H1 (cell line): ENCODE measurements around the gene STK36. TPM values are rescaled to one million over a fixed set of nuclear protein-coding genes. Genes with fewer than 3 reads are reported as not detected.

Source experiments
- CBX8 ChIP-seq: fragments of 300-800, 300-1000 bp; sonication (generic); IDR thresholded peaks from 2 replicates; pipeline ENCODE4 v1.7.1; 2016; ENCODE audit warnings: low read depth, low read length, borderline replicate concordance
- EZH2 ChIP-seq: fragments of 200-600 bp; sonication (generic); IDR thresholded peaks from 2 replicates; pipeline ENCODE4 v1.7.1; 2012; ENCODE audit warnings: low read depth, mild to moderate bottlenecking, moderate library complexity, low read length, inconsistent platforms; ENCODE audit not compliant: severe bottlenecking
- NRF1 ChIP-seq: IDR thresholded peaks from 2 replicates; pipeline ENCODE4 v1.6.1; 2011; ENCODE audit warnings: mild to moderate bottlenecking, low read depth, low read length, improper control_type of control experiment
- PHF8 ChIP-seq: fragments of 200-600 bp; sonication (generic); conservative IDR thresholded peaks from 2 replicates; pipeline ENCODE4 v1.7.1; 2012; ENCODE audit warnings: low read depth, mild to moderate bottlenecking, inconsistent platforms, low read length, moderate library complexity
- RXRA ChIP-seq: IDR thresholded peaks from 2 replicates; pipeline ENCODE4 v1.6.1; 2011; ENCODE audit warnings: low read depth, mild to moderate bottlenecking, low read length, moderate library complexity; ENCODE audit not compliant: insufficient read depth
- SP4 ChIP-seq: IDR thresholded peaks from 2 replicates; pipeline ENCODE4 v1.6.1; 2012; ENCODE audit warnings: low read length, inconsistent platforms
- YY1 ChIP-seq: IDR thresholded peaks from 2 replicates; pipeline ENCODE4 v1.6.1; 2011; ENCODE audit warnings: low read depth, mild to moderate bottlenecking, low read length
- ZNF274 ChIP-seq: IDR thresholded peaks from 2 replicates; pipeline ENCODE4 v1.7.0; 2012; ENCODE audit warnings: low read length, borderline replicate concordance; ENCODE audit errors: extremely low read depth
- polyA plus RNA-seq, 7 experiments: library from polyadenylated mRNA; depleted of rRNA in 3 of 7; stranded (reverse) in 5 of 7; unstranded in 2 of 7; fragments of >200 nt in 5 of 7; fragments of 200-250 nt in 2 of 7; gene quantifications; 1 replicate in 5 of 7; 2 replicates in 1 of 7; 4 replicates in 1 of 7; pipeline versions ENCODE4 v1.2.1 to v1.2.3, GENCODE V29; 2011 to 2013; ENCODE audit warnings: missing spikeins in 2 of 7, mixed read lengths in 2 of 7
- total RNA-seq: library from RNA; stranded (reverse); fragmentation: NEBNext Ultra II Directional; extraction: Animal tissue kit (Norgen Biotek cat#: 25700); gene quantifications from 2 replicates; pipeline ENCODE4 v1.2.1, GENCODE V29; 2021
- TF ChIP-seq, protein P1 (sequence below): fragments of 300-600 bp; sonication (generic); IDR thresholded peaks from 2 replicates; pipeline ENCODE4 v1.7.1; 2012; ENCODE audit warnings: low read length, moderate library complexity, mild to moderate bottlenecking, inconsistent platforms; ENCODE audit not compliant: insufficient replicate concordance
- TF ChIP-seq, protein P2 (sequence below): IDR thresholded peaks from 2 replicates; pipeline ENCODE4 v1.6.1; 2012; ENCODE audit warnings: inconsistent platforms

STK36 gene
- total and polyA plus RNA-seq, 2 of the 8 experiments (the other 6 are each of a cell fraction or from before 2014, with no cell fraction given), result 41.4 to 57.6 TPM

DNA sequence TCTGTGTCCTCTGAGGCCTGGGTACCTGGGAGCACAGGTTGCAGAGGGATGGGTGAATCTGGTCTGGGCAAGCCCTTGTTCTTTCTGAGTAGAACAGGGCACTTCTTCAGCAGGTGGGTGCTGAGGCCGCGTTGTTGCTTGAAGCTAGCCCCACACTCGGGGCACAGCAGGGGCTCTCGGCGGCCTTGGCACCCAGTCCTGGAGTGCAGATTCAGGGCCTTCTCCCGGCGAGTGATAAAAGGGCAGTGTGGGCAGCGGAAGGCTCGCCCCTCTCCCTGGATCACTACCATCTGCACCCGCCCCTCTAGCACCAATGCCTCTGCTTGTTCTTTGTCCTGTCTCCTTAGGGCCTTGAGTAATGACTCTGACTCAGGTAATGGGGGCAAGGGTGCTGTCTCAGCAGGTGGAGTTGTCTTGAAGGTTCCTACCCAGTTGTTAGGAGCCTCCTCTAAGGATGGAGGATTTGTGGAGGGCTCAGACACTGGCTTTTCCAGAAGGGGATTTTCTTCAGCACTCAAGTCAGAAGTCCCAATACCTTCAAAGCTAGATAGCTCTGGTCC, 28.1 kb upstream of the STK36 start (continued):
- TF ChIP-seq CBX8 (no peak), NRF1 (no peak), RXRA (no peak), PHF8 (no peak), EZH2 (no peak), ZNF274 (no peak), SP4 (no peak), YY1 (no peak)
- TF ChIP-seq, protein P1, sequence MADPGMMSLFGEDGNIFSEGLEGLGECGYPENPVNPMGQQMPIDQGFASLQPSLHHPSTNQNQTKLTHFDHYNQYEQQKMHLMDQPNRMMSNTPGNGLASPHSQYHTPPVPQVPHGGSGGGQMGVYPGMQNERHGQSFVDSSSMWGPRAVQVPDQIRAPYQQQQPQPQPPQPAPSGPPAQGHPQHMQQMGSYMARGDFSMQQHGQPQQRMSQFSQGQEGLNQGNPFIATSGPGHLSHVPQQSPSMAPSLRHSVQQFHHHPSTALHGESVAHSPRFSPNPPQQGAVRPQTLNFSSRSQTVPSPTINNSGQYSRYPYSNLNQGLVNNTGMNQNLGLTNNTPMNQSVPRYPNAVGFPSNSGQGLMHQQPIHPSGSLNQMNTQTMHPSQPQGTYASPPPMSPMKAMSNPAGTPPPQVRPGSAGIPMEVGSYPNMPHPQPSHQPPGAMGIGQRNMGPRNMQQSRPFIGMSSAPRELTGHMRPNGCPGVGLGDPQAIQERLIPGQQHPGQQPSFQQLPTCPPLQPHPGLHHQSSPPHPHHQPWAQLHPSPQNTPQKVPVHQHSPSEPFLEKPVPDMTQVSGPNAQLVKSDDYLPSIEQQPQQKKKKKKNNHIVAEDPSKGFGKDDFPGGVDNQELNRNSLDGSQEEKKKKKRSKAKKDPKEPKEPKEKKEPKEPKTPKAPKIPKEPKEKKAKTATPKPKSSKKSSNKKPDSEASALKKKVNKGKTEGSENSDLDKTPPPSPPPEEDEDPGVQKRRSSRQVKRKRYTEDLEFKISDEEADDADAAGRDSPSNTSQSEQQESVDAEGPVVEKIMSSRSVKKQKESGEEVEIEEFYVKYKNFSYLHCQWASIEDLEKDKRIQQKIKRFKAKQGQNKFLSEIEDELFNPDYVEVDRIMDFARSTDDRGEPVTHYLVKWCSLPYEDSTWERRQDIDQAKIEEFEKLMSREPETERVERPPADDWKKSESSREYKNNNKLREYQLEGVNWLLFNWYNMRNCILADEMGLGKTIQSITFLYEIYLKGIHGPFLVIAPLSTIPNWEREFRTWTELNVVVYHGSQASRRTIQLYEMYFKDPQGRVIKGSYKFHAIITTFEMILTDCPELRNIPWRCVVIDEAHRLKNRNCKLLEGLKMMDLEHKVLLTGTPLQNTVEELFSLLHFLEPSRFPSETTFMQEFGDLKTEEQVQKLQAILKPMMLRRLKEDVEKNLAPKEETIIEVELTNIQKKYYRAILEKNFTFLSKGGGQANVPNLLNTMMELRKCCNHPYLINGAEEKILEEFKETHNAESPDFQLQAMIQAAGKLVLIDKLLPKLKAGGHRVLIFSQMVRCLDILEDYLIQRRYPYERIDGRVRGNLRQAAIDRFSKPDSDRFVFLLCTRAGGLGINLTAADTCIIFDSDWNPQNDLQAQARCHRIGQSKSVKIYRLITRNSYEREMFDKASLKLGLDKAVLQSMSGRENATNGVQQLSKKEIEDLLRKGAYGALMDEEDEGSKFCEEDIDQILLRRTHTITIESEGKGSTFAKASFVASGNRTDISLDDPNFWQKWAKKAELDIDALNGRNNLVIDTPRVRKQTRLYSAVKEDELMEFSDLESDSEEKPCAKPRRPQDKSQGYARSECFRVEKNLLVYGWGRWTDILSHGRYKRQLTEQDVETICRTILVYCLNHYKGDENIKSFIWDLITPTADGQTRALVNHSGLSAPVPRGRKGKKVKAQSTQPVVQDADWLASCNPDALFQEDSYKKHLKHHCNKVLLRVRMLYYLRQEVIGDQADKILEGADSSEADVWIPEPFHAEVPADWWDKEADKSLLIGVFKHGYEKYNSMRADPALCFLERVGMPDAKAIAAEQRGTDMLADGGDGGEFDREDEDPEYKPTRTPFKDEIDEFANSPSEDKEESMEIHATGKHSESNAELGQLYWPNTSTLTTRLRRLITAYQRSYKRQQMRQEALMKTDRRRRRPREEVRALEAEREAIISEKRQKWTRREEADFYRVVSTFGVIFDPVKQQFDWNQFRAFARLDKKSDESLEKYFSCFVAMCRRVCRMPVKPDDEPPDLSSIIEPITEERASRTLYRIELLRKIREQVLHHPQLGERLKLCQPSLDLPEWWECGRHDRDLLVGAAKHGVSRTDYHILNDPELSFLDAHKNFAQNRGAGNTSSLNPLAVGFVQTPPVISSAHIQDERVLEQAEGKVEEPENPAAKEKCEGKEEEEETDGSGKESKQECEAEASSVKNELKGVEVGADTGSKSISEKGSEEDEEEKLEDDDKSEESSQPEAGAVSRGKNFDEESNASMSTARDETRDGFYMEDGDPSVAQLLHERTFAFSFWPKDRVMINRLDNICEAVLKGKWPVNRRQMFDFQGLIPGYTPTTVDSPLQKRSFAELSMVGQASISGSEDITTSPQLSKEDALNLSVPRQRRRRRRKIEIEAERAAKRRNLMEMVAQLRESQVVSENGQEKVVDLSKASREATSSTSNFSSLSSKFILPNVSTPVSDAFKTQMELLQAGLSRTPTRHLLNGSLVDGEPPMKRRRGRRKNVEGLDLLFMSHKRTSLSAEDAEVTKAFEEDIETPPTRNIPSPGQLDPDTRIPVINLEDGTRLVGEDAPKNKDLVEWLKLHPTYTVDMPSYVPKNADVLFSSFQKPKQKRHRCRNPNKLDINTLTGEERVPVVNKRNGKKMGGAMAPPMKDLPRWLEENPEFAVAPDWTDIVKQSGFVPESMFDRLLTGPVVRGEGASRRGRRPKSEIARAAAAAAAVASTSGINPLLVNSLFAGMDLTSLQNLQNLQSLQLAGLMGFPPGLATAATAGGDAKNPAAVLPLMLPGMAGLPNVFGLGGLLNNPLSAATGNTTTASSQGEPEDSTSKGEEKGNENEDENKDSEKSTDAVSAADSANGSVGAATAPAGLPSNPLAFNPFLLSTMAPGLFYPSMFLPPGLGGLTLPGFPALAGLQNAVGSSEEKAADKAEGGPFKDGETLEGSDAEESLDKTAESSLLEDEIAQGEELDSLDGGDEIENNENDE, result no peak
- TF ChIP-seq, protein P2, sequence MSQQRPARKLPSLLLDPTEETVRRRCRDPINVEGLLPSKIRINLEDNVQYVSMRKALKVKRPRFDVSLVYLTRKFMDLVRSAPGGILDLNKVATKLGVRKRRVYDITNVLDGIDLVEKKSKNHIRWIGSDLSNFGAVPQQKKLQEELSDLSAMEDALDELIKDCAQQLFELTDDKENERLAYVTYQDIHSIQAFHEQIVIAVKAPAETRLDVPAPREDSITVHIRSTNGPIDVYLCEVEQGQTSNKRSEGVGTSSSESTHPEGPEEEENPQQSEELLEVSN, result no peak
